Ishikawa (cell line): ENCODE results near the gene OR2T1.

ENCODE experiments used
- CEBPB ChIP-seq: IDR thresholded peaks from 2 replicates; pipeline ENCODE4 v1.6.1; 2012
- CREB1 ChIP-seq: IDR thresholded peaks from 2 replicates; pipeline ENCODE4 v1.6.1; 2012; ENCODE audit warnings: low read depth
- EGR1 ChIP-seq: IDR thresholded peaks from 2 replicates; pipeline ENCODE4 v1.6.1; 2012
- EP300 ChIP-seq: IDR thresholded peaks from 2 replicates; pipeline ENCODE4 v1.6.1; 2012; ENCODE audit warnings: borderline replicate concordance
- FOXM1 ChIP-seq: IDR thresholded peaks from 2 replicates; pipeline ENCODE4 v1.6.1; 2012; ENCODE audit warnings: low read depth, borderline replicate concordance
- NFIC ChIP-seq: IDR thresholded peaks from 2 replicates; pipeline ENCODE4 v1.6.1; 2012
- RAD21 ChIP-seq: IDR thresholded peaks from 2 replicates; pipeline ENCODE4 v1.6.1; 2012; ENCODE audit warnings: low read depth
- TAF1 ChIP-seq: IDR thresholded peaks from 2 replicates; pipeline ENCODE4 v1.6.1; 2012; ENCODE audit warnings: low read depth, mild to moderate bottlenecking
- TCF12 ChIP-seq: IDR thresholded peaks from 2 replicates; pipeline ENCODE4 v1.6.1; 2012; ENCODE audit warnings: low read depth
- TEAD4 ChIP-seq: IDR thresholded peaks from 2 replicates; pipeline ENCODE4 v1.6.1; 2012
- YY1 ChIP-seq: IDR thresholded peaks from 2 replicates; pipeline ENCODE4 v1.6.1; 2012; ENCODE audit warnings: low read depth
- ZBTB7A ChIP-seq: IDR thresholded peaks from 2 replicates; pipeline ENCODE4 v1.6.1; 2012; ENCODE audit warnings: low read depth
- TF ChIP-seq, protein P1 (sequence below): IDR thresholded peaks from 2 replicates; pipeline ENCODE4 v1.6.1; 2012
- TF ChIP-seq, protein P2 (sequence below): IDR thresholded peaks from 2 replicates; pipeline ENCODE4 v1.6.1; 2012
- TF ChIP-seq, protein P3 (sequence below): IDR thresholded peaks from 2 replicates; pipeline ENCODE4 v1.6.1; 2012; ENCODE audit warnings: low read depth, mild to moderate bottlenecking

The OR2T1 gene

DNA sequence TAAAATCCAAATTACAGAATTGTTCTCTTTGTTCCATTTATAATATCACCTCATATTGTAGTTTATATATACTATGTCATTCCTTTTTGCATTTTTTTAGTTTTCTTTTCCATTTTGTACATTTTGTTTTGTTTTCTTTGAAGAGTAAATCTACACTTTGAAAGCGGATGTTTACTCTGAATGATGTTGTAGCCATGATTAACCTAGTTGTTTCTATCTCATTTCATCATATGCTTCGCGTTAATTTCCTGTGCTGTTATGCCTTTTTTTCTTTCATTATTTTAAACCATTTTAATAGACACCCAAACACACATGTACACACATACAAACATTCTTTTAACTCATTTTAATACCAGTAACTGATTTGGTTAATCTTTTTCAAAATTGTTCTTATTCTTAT lies 22.0 kb upstream of the OR2T1 start:
- TF ChIP-seq RAD21: no peak
- TF ChIP-seq, protein P1, sequence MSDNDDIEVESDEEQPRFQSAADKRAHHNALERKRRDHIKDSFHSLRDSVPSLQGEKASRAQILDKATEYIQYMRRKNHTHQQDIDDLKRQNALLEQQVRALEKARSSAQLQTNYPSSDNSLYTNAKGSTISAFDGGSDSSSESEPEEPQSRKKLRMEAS: no peak
- no peak for TF ChIP-seq TCF12
- TF ChIP-seq CREB1: no peak
- no peak for TF ChIP-seq TEAD4
- TF ChIP-seq, protein P2, sequence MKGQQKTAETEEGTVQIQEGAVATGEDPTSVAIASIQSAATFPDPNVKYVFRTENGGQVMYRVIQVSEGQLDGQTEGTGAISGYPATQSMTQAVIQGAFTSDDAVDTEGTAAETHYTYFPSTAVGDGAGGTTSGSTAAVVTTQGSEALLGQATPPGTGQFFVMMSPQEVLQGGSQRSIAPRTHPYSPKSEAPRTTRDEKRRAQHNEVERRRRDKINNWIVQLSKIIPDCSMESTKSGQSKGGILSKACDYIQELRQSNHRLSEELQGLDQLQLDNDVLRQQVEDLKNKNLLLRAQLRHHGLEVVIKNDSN: no peak
- TF ChIP-seq EGR1: no peak
- TF ChIP-seq FOXM1: no peak
- TF ChIP-seq ZBTB7A: no peak
- no peak for TF ChIP-seq NFIC

DNA sequence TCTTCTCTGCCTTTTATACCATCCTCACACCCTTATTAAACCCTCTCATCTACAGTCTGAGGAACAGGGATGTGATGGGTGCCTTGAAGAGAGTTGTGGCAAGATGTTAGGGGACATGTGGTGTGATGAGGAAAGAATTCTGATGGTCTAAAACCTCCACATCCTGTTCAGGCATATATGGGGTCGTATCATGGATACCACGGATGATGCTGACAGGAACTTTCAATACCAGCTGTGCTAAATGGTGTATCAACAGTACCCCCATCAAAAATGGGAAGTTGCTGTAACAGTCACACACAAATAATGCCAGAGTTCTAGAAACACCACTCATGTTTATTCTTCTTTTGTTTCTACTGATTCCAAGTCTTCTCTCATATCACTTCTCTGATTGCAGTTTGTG lies 14.4 kb upstream of the OR2T1 start:
- TF ChIP-seq, protein P2: no peak
- TF ChIP-seq CEBPB (no peak), TCF12 (no peak), ZBTB7A (no peak), FOXM1 (no peak), TAF1 (no peak), YY1 (no peak), EP300 (no peak), EGR1 (no peak), NFIC (no peak), TEAD4 (no peak), RAD21 (no peak), CREB1 (no peak)
- TF ChIP-seq, protein P3, sequence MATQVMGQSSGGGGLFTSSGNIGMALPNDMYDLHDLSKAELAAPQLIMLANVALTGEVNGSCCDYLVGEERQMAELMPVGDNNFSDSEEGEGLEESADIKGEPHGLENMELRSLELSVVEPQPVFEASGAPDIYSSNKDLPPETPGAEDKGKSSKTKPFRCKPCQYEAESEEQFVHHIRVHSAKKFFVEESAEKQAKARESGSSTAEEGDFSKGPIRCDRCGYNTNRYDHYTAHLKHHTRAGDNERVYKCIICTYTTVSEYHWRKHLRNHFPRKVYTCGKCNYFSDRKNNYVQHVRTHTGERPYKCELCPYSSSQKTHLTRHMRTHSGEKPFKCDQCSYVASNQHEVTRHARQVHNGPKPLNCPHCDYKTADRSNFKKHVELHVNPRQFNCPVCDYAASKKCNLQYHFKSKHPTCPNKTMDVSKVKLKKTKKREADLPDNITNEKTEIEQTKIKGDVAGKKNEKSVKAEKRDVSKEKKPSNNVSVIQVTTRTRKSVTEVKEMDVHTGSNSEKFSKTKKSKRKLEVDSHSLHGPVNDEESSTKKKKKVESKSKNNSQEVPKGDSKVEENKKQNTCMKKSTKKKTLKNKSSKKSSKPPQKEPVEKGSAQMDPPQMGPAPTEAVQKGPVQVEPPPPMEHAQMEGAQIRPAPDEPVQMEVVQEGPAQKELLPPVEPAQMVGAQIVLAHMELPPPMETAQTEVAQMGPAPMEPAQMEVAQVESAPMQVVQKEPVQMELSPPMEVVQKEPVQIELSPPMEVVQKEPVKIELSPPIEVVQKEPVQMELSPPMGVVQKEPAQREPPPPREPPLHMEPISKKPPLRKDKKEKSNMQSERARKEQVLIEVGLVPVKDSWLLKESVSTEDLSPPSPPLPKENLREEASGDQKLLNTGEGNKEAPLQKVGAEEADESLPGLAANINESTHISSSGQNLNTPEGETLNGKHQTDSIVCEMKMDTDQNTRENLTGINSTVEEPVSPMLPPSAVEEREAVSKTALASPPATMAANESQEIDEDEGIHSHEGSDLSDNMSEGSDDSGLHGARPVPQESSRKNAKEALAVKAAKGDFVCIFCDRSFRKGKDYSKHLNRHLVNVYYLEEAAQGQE: no peak
- TF ChIP-seq, protein P1: no peak

DNA sequence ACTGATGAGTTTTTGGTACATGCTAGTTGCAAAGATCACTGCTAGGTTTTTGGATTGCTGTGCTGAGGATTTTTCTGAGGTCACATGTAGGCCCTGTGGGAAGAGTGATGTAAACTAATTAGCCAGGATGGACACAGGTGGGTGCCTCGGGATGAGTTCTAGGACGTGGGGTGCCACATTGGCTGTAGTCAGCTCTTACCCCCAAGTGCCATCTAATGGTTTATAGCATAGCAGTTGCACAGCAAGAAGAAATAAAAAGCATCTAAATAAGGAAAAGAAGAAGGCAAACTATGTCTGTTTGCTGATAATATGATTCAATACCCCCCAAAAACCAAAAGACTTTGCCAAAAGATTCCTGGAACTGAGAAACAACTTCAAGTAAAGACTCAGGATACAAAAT lies 9.8 kb upstream of the OR2T1 start:
- no peak for TF ChIP-seq ZBTB7A
- TF ChIP-seq, protein P1: no peak
- TF ChIP-seq RAD21: no peak
- no peak for TF ChIP-seq YY1
- TF ChIP-seq TEAD4: no peak
- TF ChIP-seq TCF12: no peak
- TF ChIP-seq CEBPB: no peak
- no peak for TF ChIP-seq TAF1
- no peak for TF ChIP-seq EGR1
- TF ChIP-seq, protein P2: no peak
- no peak for TF ChIP-seq CREB1
- TF ChIP-seq EP300: no peak
- TF ChIP-seq, protein P3: no peak
- TF ChIP-seq FOXM1: no peak
- TF ChIP-seq NFIC: no peak

DNA sequence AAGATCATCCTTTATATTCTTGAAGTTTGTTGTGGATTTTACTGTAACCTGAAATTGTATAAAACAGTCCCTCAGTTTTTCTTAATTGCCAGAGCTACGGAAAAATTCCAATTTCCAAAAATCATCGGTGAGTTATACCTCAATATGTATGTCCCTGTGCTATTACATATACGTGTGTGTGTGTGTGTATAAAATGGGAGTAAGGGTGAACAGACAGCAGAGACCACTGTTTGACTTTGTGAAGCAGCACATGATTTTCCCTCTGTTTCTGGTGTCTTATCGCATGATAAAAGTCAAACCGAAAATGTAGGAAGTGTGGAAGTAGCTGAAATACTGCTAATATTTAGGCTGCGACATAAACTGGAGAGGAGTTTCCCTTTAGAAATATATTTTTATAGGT lies 1.2 kb downstream of the OR2T1 start:
- TF ChIP-seq RAD21 (no peak), YY1 (no peak), TAF1 (no peak), CREB1 (no peak), ZBTB7A (no peak), NFIC (no peak), CEBPB (no peak), TCF12 (no peak), EGR1 (no peak), TEAD4 (no peak), FOXM1 (no peak), EP300 (no peak)
- TF ChIP-seq, protein P1: no peak
- TF ChIP-seq, protein P2: no peak
- TF ChIP-seq, protein P3: no peak
